Right lobe of liver (tissue), 4 donors: ENCODE results near the gene IRX2.

Experiments
- CTCF ChIP-seq, 4 donors: fragments of 200-600 bp in 3 of 4; fragments of 450-650 bp in 1 of 4; IDR thresholded peaks; one replicate each; pipeline versions ENCODE4 v1.5.1 to v1.8.0; 2016 to 2022; ENCODE audit warnings: antibody characterized with exemption in 4 of 4, mild to moderate bottlenecking in 2 of 4
- POLR2A ChIP-seq: fragments of 450-650 bp; IDR thresholded peaks from one replicate; pipeline ENCODE4 v1.6.1; 2017; ENCODE audit warnings: antibody characterized with exemption, mild to moderate bottlenecking
- donor health status: DM: no; HTN: no; CAD: no.
- donor health status: DM: no; HTN: no; CAD: no.
- donor health status: DM: no; HTN: yes; CAD: no.

GRCh38 chr5:2748861-2749513 is 2.5 kb downstream of the IRX2 start:
- TF ChIP-seq CTCF (IDR thresholded peaks at IDR 0.05) (no peak), POLR2A (no peak)
